ENCODE data around the gene RAP1GAP2.

GRCh38 chr17:2892305-2892971 is 96.2 kb downstream of the RAP1GAP2 start:
- TF ChIP-seq, protein P1, sequence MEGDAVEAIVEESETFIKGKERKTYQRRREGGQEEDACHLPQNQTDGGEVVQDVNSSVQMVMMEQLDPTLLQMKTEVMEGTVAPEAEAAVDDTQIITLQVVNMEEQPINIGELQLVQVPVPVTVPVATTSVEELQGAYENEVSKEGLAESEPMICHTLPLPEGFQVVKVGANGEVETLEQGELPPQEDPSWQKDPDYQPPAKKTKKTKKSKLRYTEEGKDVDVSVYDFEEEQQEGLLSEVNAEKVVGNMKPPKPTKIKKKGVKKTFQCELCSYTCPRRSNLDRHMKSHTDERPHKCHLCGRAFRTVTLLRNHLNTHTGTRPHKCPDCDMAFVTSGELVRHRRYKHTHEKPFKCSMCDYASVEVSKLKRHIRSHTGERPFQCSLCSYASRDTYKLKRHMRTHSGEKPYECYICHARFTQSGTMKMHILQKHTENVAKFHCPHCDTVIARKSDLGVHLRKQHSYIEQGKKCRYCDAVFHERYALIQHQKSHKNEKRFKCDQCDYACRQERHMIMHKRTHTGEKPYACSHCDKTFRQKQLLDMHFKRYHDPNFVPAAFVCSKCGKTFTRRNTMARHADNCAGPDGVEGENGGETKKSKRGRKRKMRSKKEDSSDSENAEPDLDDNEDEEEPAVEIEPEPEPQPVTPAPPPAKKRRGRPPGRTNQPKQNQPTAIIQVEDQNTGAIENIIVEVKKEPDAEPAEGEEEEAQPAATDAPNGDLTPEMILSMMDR (IDR thresholded peaks at IDR 0.05), result no peak
- TF ChIP-seq POLR2A (IDR thresholded peaks at IDR 0.05), result no peak

Data from heart left ventricle (tissue), 13 donors.